GM12878 (cell line): Measurements from ENCODE around the gene XRCC6. TPM values are rescaled to one million over a fixed set of nuclear protein-coding genes. Genes with fewer than 3 reads are reported as not detected.

Experiments used
- ATAC-seq: fragments of 200-7000 bp; cut with Tn5 transposase; 3 replicates; pipeline ENCODE4 v1.9.1; 2020; ENCODE audit warnings: mild to moderate bottlenecking, moderate library complexity
- BruUV-seq: library from RNA; stranded (reverse); fragments of 400-500 nt; replicated peaks from 2 replicates; lab custom pipeline; 2021; lab: Mats Ljungman, UMichigan
- CTCF ChIA-PET: fragments of 300-600 bp; sonication (Branson Sonifier 250); formaldehyde crosslinking; extraction: SDS; loops from one replicate; lab custom pipeline; 2021; ENCODE audit warnings: inconsistent platforms; lab: Yijun Ruan, JAX
- POLR2A ChIA-PET: fragments of 350-600 bp; formaldehyde crosslinking; extraction: SDS; loops from one replicate; lab custom pipeline; 2021; ENCODE audit warnings: inconsistent platforms; lab: Charles Lee
- RAD21 ChIA-PET: fragments of 300-600 bp; sonication (Branson Sonifier 250); formaldehyde crosslinking; loops from one replicate; lab custom pipeline; 2023; ENCODE audit warnings: antibody characterized with exemption; ENCODE audit not compliant: unreplicated experiment; lab: Charles Lee
- SMC1A ChIA-PET: fragments of 300-600 bp; sonication (Branson Sonifier 250); formaldehyde crosslinking; loops from one replicate; lab custom pipeline; 2023; ENCODE audit not compliant: unreplicated experiment, uncharacterized antibody; lab: Charles Lee
- DNase-seq: peaks from one replicate; pipeline ENCODE4 v3.0.0-alpha.2; 2011; ENCODE audit warnings: low read depth, low spot score
- FAIRE-seq: peaks from 3 replicates; lab custom pipeline; 2011; peaks lifted over from hg19 to GRCh38; lab: Jason Lieb, UNC
- H2AFZ ChIP-seq: 2 replicates; pipeline ENCODE4 v1.6.0; 2011; ENCODE audit warnings: low read depth, low read length, control low read depth; ENCODE audit not compliant: control insufficient read depth
- H3K27ac ChIP-seq: 2 replicates; pipeline ENCODE4 v1.5.1; 2011; ENCODE audit warnings: control low read depth; ENCODE audit not compliant: control insufficient read depth, insufficient read depth
- H3K27me3 ChIP-seq, 2 experiments: replicated peaks in 1 of 2; 2 replicates each; pipeline versions ENCODE4 v1.6.0 to v1.6.1; 2011; ENCODE audit warnings: low read length in 1 of 2; ENCODE audit not compliant: control insufficient read depth in 2 of 2, insufficient read depth in 2 of 2
- H3K36me3 ChIP-seq, 2 experiments: 2 replicates each; pipeline ENCODE4 v1.5.1; 2011; ENCODE audit warnings: low read length in 1 of 2; ENCODE audit not compliant: control insufficient read depth in 2 of 2, insufficient read depth in 2 of 2
- H3K4me1 ChIP-seq: 2 replicates; pipeline ENCODE4 v1.6.1; 2011; ENCODE audit warnings: mild to moderate bottlenecking, low read length, moderate library complexity, mixed read lengths; ENCODE audit not compliant: control insufficient read depth, insufficient read depth
- H3K4me2 ChIP-seq: 2 replicates; pipeline ENCODE4 v1.6.0; 2011; ENCODE audit warnings: control low read depth; ENCODE audit not compliant: control insufficient read depth, insufficient read depth
- H3K4me3 ChIP-seq: fragments of 200-600 bp; sonication (generic); 2 replicates; pipeline ENCODE4 v1.5.1; 2016
- H3K79me2 ChIP-seq: 2 replicates; pipeline ENCODE4 v1.6.0; 2011; ENCODE audit warnings: low read length; ENCODE audit not compliant: control insufficient read depth, insufficient read depth
- H3K9ac ChIP-seq: 2 replicates; pipeline ENCODE4 v1.8.0; 2011; ENCODE audit warnings: low read length, control low read depth, mixed read lengths; ENCODE audit not compliant: control insufficient read depth, insufficient read depth
- H3K9me3 ChIP-seq: replicated peaks from 3 replicates; pipeline ENCODE4 v1.5.1; 2011; ENCODE audit warnings: mild to moderate bottlenecking, low read length; ENCODE audit not compliant: control insufficient read depth, insufficient read depth
- H4K20me1 ChIP-seq: 2 replicates; pipeline ENCODE4 v1.6.0; 2011; ENCODE audit not compliant: control insufficient read depth, insufficient read depth
- HDAC6 ChIP-seq: fragments of 200-600 bp; sonication (generic); IDR thresholded peaks from one replicate; pipeline ENCODE4 v1.8.0; 2017; ENCODE audit warnings: antibody characterized with exemption; ENCODE audit not compliant: unreplicated experiment
- SPI1 ChIP-seq: IDR thresholded peaks from 2 replicates; pipeline ENCODE4 v1.6.1; 2011; ENCODE audit warnings: low read depth, mild to moderate bottlenecking, low read length, moderate library complexity, borderline replicate concordance; ENCODE audit not compliant: insufficient read depth
- WGBS: methylation state at CpG from one replicate; pipeline ENCODE4 v1.1.6; 2016; ENCODE audit warnings: low lambda C conversion rate; ENCODE audit not compliant: insufficient replicate concordance, insufficient coverage; ENCODE audit errors: missing lambda C conversion rate; 5-methylcytosine and 5-hydroxymethylcytosine counted together
- in situ Hi-C: fragments of 300-500 bp; cut with MboI; formaldehyde crosslinking; loops from 9 replicates; pipeline ENCODE4 v1.14.3; 2018; ENCODE audit warnings: mixed read lengths
- intact Hi-C: fragments of 100-400 bp; cut with micrococcal nuclease; formaldehyde crosslinking; loops from one replicate; pipeline ENCODE4 v1.14.2; 2022; ENCODE audit not compliant: unreplicated experiment
- polyA plus RNA-seq, 11 experiments: library from polyadenylated mRNA; depleted of rRNA in 4 of 11; unstranded in 6 of 11; stranded (reverse) in 5 of 11; fragments of >200 nt; fragmentation: Nextera tagmentation in 4 of 11; fragmentation: Illumina TruSeq in 1 of 11; extraction: Ambion mirVana in 4 of 11; extraction: Trizol in 1 of 11; gene quantifications; 1 replicate in 1 of 11; 2 replicates in 10 of 11; pipeline versions ENCODE4 v1.2.1 to v1.2.3, GENCODE V29; 2011 to 2016; ENCODE audit warnings: inconsistent platforms in 2 of 11, missing spikeins in 2 of 11, low read depth in 1 of 11
- total RNA-seq, 4 experiments: library from RNA; depleted of rRNA in 3 of 4; stranded (reverse); fragments of >200 nt in 3 of 4; fragmentation: Illumina TruSeq in 1 of 4; extraction: Trizol in 1 of 4; gene quantifications; 2 replicates each; pipeline versions ENCODE4 v1.2.1 to v1.2.3, GENCODE V29; 2013 to 2021
- TF ChIP-seq, protein P1 (sequence below): fragments of 450-650 bp; IDR thresholded peaks from 2 replicates; pipeline ENCODE4 v1.6.1; 2017; ENCODE audit warnings: mild to moderate bottlenecking

The XRCC6 gene
- total and polyA plus RNA-seq, 10 of the 15 experiments (the other 5 are each of a cell fraction or from before 2014, with no cell fraction given): 186 to 718 (median 348) TPM

DNA sequence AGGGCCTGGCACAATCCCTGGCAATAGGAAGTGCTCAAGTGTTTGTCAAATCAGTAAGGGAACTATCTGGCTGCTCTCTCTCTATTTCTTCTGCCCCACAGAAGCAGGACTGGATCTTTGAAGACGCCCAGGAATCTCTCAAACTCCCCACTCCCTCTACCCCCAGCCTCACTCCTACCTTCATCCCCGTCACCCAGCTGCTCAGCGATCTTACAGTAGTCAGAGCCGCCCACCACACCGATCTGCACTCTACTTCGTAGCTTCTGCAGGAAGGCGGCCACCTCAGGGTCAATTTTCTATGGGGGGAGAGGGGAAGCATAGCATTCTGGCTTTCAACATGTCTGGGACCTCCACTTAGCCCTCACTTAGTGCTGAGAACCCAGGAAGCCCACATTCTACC lies 35.2 kb upstream of the XRCC6 start:
- BruUV-seq: no TSS peak
- H3K79me2 ChIP-seq: peaks cover 3% of the 10 kb centered on the region
- H3K9me3 ChIP-seq: no peaks in the 10 kb centered on the region
- H3K4me3 ChIP-seq: no peak overlapping the region
- POLR2A ChIA-PET: interaction anchor here (0.7 kb wide), 1 partner anchor 32 kb away, joined by 3 read pairs; no protein-coding TSS in a partner anchor
- in situ Hi-C loops: no loop called here
- no peak overlapping the region for H2AFZ ChIP-seq
- H3K27me3 ChIP-seq: no peaks in the 10 kb centered on the region
- H3K36me3 ChIP-seq: no peaks in the 10 kb centered on the region
- DNase-seq: no peak
- CTCF ChIA-PET: no interaction called here
- SMC1A ChIA-PET: no interaction called here
- peaks cover 3% of the 10 kb centered on the region; the same call in 1 of the 2 replicates for H3K4me1 ChIP-seq
- no peak for ATAC-seq
- FAIRE-seq: no peak
- 87% methylated on average over 7 of the region's 7 CpGs for WGBS
- H3K4me2 ChIP-seq: no peak overlapping the region
- H3K27ac ChIP-seq: no peak overlapping the region
- RAD21 ChIA-PET: no interaction called here
- intact Hi-C loops: no loop called here
- H3K9ac ChIP-seq: no peak overlapping the region
- no peak for TF ChIP-seq SPI1
- H4K20me1 ChIP-seq: no peaks in the 10 kb centered on the region

DNA sequence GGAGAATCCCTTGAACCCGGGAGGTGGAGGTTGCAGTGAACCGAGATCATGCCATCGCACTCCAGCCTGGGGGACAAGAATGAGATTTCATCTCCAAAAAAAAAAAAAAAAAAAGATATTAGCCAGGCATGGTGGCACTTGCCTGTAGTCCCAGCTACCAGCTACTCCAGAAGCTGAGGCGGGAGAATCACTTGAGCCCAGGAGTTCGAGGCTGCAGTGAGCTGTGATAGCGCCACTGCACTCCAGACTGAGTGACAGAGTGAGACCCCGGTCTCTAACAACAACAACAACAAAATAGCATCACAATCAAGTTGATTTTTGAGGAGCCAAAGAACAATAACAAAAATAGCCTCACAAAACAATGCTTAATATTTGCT lies 33.8 kb upstream of the XRCC6 start:
- no peak overlapping the region for H3K9ac ChIP-seq
- H3K79me2 ChIP-seq: peaks cover 3% of the 10 kb centered on the region
- no peaks in the 10 kb centered on the region for H3K27me3 ChIP-seq
- no peak for FAIRE-seq
- 95% methylated on average over 6 of the region's 7 CpGs for WGBS
- BruUV-seq: no TSS peak
- H3K4me1 ChIP-seq: peaks cover 3% of the 10 kb centered on the region; the same call in 1 of the 2 replicates
- CTCF ChIA-PET: interaction anchor here (0.9 to 4.9 kb wide), 3 partner anchors 11 to 184 kb away, joined by 3 to 29 read pairs (median 3); partner anchors contain the start of gene POLR3H
- no peaks in the 10 kb centered on the region for H3K36me3 ChIP-seq
- no peak overlapping the region for H3K4me2 ChIP-seq
- no peak overlapping the region for H3K27ac ChIP-seq
- H3K4me3 ChIP-seq: no peak overlapping the region
- no peak overlapping the region for H2AFZ ChIP-seq
- RAD21 ChIA-PET: no interaction called here
- ATAC-seq: no peak
- DNase-seq: no peak
- TF ChIP-seq, protein P1, sequence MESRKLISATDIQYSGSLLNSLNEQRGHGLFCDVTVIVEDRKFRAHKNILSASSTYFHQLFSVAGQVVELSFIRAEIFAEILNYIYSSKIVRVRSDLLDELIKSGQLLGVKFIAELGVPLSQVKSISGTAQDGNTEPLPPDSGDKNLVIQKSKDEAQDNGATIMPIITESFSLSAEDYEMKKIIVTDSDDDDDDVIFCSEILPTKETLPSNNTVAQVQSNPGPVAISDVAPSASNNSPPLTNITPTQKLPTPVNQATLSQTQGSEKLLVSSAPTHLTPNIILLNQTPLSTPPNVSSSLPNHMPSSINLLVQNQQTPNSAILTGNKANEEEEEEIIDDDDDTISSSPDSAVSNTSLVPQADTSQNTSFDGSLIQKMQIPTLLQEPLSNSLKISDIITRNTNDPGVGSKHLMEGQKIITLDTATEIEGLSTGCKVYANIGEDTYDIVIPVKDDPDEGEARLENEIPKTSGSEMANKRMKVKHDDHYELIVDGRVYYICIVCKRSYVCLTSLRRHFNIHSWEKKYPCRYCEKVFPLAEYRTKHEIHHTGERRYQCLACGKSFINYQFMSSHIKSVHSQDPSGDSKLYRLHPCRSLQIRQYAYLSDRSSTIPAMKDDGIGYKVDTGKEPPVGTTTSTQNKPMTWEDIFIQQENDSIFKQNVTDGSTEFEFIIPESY: peak; percentile 48; the same call in 1 of the 2 replicates
- no peak for TF ChIP-seq HDAC6
- SMC1A ChIA-PET: interaction anchor here (0.6 kb wide), 1 partner anchor 20 kb away, joined by 3 read pairs; no protein-coding TSS in a partner anchor
- no peaks in the 10 kb centered on the region for H3K9me3 ChIP-seq
- H4K20me1 ChIP-seq: no peaks in the 10 kb centered on the region
- intact Hi-C loops: no loop called here
- POLR2A ChIA-PET: interaction anchor here (0.6 to 3.3 kb wide), 3 partner anchors 17 to 36 kb away, joined by 3 to 74 read pairs (median 3); partner anchors contain the start of genes DESI1 and XRCC6
- in situ Hi-C loops: no loop called here
